Measurements from ENCODE around the gene PANX1.

DNA sequence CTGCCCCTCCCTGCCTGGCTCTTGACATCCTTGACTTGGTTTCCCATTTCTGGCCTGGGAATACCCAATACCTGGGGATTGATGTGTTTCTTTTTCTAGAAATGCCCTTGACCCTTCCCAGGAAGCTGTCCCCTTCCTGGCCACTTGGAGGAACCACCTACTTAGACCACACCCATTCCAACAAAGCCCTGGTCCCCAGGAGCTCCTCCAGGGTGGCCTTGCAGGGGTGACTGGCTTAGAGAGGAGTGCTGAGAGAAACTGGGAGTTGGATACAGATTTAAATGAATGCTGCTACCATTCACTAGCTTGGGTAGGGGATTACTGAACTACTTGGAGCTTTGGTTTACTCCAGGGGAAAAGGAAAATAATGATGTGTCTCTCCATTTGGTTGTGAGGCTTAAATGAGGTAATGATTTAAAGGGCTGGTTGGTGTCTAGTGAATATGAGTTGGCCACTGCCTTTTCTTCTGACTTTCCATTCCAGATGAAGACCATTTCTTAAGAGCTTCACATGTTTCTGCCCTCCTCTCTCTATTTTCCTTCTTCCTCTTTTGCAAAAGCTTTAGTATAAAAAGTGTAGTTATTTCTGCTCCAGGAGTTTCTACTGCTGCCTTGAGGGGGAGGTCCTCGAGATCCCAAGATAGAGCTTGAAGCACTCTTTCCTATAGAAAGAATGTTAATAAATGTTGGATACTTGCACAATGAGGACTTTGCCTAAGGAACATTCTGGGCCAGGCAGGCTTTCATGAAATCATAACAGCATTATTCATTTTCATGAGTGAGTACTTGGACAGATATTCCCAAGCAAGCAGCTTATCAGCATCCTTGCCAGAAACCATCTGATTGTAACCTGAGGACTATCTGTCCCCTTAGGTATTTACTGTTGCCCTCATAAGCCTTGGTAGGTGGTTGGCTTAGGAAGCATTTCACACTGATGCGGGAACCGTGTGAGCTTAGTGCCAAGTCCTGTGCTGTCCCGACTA is 22.4 kb downstream of the PANX1 start:
- TF ChIP-seq, protein P1, sequence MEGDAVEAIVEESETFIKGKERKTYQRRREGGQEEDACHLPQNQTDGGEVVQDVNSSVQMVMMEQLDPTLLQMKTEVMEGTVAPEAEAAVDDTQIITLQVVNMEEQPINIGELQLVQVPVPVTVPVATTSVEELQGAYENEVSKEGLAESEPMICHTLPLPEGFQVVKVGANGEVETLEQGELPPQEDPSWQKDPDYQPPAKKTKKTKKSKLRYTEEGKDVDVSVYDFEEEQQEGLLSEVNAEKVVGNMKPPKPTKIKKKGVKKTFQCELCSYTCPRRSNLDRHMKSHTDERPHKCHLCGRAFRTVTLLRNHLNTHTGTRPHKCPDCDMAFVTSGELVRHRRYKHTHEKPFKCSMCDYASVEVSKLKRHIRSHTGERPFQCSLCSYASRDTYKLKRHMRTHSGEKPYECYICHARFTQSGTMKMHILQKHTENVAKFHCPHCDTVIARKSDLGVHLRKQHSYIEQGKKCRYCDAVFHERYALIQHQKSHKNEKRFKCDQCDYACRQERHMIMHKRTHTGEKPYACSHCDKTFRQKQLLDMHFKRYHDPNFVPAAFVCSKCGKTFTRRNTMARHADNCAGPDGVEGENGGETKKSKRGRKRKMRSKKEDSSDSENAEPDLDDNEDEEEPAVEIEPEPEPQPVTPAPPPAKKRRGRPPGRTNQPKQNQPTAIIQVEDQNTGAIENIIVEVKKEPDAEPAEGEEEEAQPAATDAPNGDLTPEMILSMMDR (conservative IDR thresholded peaks at IDR 0.05 in 1 of 2, IDR thresholded peaks at IDR 0.05 in 1 of 2; ENCODE audit: low read depth in 1 of 2, low read length in 2 of 2) = no peak
- TF ChIP-seq EZH2 (IDR thresholded peaks at IDR 0.05; ENCODE audit: low read length, missing control alignments) = no peak
